Measurements from ENCODE around the gene JCAD.
"Not testable (repeated sequence)": the region's sequence is repeated elsewhere in the genome, so short reads cannot be mapped to it uniquely, and the experiment has no call there.

Gene JCAD

DNA sequence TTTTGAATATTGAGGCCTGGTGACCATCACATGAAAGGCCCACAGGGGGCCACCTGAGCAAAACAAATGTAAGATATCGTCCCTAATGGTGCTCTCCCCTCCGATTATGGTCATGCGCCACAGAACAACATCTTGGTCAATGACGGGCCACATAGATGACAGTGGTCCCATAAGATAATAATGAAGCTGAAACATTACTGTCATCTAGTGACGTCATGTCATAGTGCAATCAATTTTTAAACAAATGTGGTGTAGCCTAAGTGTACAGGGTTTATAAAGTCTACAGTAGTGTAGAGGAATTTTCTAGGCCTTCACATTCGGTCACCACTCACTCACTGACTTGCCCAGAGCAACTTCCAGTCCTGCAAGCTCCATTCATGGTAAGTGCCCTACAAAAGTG, 36.8 kb downstream of the JCAD start:
- DNase-seq = no peak

DNA sequence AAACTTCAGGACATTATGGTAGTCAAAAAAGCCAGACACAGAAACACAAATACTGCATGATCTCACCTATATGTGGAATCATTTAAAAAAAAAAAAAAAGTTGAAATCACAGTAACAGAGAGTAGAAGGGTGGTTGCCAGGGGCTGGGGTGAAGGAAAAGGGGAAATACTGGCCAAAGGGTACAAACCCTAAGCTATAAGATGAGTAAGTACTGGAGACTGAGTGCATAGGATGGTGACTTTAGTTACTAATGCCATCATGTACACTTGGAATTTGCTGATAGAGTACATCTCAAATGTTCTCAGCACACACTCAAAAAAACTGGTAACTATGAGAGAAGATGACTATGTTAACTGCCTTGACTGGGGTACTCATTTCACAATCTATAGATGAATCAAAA, 39.9 kb downstream of the JCAD start:
- DNase-seq = no peak

DNA sequence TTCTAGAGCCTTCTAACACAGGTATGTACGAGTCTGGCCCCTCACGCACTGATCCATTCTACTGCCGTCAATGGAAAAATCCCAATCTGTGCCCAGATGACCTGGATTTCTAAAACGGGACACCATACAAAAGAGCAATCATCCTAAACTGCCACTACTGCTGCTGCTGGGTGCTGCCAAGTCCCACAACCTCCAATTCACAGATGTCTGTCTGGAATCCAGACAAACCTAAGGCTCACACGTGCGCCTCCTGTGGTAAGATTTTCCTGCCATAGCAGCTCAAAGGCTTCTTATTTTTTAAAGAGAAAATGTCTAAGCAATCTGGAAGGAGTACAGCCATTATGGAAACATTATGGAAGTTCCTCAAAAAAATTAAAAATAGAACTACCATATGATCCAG, 40.9 kb downstream of the JCAD start:
- DNase-seq = no peak

DNA sequence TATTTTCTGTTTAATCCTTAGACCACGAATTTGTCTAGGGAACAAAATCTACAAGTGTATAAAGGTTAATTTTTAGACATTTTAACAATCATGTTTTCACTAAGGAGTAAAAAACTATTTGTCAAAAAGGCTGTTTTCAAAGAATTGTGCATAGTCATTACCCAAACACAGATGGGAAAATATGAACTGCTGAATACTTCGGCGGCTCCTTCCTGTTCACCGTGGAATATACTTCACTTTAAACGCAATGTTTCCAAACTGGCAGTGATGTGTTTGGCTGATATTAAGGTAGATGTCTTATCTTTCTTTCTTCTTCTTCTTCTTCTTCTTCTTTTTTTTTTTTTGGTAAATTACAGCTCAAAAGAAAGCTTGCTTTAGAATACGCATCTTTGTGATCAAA, 41.4 kb downstream of the JCAD start:
- no peak for DNase-seq

DNA sequence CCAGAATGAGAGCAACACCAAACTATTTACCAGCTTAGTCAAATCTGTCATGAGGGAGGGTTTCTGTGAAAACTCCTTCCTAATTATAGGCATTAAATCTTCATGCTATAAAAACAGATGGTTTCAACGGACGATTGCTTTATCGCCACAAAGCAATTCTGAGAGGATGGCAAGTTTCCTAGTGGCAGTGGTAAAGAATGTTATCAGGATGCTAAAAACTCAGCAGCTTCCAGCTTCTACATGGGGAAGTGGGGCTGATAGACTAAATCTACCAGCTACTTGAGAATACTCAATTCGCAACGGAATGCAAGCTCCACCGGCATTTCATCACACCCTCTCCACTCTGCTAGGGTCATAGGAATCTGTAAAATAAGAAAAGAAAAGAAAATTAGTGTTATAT, 41.8 kb downstream of the JCAD start:
- DNase-seq = no peak

DNA sequence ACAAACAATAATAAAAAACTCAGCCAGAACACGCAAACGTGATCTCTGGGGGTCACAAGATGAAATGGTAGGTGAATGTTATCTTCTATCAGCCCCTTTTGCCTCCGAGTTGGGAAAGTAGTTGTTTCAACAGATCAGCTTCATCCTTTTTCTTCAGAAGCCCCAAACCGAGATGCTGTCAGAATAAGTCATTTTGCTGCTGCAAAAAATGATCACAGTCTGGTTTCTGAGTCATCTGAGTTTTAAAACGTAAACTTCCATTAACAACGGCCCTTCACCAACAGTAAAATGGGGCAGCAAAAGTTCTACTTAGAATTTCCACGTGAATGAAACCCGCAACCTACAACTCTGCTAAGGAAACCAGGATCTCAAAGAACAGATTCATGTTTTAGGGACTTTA, 44.9 kb downstream of the JCAD start:
- no peak for DNase-seq

DNA sequence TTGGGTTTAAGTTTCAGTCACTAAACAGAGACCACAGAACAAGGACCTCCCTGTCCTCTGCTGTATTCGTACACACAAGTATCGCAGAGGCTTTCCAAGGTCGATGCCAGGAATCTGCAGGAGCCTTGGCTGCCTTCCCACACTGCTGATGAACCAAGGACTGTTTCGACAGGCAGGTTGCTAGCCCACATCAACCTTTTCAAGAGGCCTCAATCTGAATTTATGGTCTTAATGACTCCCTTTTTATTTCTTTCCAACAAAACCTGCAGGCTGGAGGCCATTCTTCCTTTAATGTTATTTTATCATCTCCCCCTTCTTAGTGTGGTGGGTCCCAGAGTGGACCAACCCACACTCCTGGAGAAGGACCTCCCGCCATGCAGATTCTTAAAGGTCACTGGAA, 45.6 kb downstream of the JCAD start:
- DNase-seq = no peak

DNA sequence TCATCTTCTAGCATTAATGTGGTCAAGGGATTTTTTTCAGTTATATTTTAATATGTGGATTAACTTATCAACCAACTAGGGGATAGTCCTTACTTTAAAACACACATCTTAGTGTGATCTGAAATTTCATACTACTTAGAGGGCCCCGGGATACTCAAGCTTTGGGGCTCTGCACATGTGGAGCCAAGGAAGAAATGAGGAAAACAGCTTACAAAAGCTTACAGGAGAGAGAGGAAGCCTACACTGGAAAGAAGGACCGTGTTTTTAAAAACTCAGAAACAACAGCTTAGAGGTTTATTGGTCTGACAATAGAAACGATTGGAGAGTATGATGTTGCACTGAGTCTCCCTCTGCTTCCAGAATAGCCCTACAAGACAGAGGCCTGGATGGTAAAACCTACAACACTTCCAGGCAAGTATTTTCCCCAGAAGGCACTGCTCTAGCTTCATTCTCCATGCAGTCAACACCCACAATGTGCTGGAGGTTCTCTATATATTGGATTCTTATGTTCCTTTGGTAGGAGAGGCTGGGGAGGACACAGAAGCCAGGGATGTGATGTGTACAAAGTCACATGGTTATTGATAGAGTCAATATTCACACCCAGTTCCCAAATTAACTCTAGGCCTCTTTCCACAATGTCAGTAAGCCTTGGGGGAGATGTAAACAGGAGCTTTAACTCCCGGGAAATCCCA, 47.3 kb downstream of the JCAD start:
- no peak for DNase-seq

DNA sequence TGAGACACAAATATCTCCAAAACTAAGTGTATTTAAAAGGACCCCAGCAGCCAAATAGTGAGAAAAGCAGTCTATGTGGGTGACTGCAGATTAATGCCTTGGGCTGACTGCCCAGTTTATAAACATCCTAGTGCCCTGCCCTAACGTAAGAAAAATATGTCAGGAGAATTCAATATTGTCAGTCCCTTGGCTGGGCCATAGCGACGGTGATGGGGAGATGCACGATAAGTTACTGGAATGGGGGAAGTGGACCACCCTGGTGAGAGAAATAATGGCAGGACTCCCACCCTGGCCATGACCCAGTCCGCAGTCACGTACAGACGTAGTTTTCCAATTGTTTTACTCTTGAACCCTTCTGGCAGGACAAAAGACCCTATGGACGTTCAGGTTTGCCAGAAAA, 48.0 kb downstream of the JCAD start:
- no peak for DNase-seq

DNA sequence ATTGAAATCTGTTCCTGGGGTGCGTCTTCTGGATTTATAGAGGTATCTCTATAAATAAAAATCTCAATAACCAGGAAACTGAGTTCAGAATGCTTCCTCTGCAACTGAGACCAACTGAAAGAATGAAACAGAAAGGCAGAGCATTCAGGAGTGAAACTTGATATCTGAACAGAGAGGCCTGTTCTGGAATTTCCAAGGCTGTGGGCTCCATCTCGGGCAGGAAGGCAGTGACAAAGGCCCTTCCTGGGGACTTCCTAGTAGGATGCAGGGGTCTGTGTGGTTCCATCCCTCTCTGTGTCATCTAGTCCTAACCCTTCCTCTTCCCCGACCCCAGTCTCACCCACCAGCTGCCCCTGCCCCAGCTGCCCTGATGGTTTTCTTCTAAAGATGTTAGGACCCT, 52.0 kb downstream of the JCAD start:
- no peak for DNase-seq

DNA sequence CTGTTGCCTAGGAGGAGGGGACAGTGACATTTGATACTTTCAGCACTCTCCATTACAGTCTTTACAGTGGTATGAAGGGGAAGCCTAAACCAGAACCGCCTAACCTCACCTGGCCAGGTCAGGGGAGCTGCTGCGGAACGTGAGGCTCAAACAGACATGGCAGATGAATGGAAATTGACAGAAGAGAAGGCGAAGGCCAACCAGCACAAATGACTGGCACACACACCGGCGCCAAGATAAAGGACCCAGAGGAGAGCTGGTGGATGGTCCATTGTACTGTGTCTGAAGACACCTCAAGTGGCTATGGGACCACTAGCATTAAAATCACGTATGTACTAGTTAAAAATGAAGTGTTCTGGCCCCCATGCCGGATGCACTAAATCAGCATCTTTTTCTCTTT, 53.0 kb downstream of the JCAD start:
- DNase-seq = no peak

DNA sequence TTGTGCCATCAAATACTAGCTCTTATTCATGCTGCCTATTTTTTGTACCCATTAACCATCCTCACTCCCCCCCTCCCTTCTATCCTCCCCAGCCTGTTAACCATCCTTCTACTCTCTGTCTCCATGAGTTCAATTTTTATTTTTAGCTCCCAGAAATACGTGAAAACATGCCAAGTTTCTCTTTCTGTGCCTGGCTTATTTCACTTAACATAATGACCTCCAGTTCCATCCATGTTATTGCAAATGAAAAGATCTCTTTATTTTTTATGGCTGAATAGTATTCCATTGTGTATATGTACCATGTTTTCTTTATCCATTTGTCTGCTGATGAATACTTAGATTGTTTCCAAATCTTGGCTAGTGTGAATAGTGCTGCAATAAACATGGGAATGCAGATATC, 54.3 kb downstream of the JCAD start:
- DNase-seq = not testable (repeated sequence)

DNA sequence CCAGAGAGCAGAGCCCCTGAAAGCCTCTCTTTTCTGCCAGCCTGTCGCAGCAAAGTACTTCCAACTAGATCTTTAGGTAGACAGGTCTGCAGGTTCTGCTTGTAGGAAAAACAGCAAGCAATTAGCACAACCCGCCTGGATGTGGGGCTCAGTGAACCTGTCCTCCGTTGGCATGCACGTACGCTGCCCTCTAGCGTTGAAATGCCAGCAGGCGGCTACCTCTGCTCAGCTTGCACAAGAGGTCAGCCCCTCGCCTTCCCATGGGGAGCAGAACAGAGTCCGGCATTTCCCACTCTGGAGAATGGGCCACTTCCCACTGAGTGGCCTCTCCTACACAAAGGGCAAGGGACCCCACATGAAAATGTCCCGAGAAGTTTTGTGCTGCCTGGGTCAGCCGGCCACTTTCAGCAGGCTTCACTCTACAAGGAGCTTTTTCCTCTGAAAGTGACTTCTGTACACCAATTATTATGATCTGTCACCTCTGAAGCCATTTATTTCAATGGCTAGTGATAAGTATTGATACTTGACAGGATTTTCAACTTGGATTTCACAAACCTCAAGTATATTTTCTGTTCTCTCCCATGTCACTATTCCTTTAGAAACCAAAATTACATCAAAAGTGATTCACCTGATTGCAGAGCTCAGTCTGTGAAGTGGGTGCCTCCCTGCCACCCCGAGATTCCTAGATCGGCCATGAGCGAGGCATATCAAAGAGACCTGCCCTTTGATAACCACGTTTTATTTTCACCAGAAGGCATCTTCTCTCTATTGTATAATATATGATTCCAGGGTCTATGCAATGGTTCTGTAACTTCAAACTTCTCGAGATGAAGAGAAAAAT, 56.7 kb downstream of the JCAD start:
- DNase-seq = no peak

DNA sequence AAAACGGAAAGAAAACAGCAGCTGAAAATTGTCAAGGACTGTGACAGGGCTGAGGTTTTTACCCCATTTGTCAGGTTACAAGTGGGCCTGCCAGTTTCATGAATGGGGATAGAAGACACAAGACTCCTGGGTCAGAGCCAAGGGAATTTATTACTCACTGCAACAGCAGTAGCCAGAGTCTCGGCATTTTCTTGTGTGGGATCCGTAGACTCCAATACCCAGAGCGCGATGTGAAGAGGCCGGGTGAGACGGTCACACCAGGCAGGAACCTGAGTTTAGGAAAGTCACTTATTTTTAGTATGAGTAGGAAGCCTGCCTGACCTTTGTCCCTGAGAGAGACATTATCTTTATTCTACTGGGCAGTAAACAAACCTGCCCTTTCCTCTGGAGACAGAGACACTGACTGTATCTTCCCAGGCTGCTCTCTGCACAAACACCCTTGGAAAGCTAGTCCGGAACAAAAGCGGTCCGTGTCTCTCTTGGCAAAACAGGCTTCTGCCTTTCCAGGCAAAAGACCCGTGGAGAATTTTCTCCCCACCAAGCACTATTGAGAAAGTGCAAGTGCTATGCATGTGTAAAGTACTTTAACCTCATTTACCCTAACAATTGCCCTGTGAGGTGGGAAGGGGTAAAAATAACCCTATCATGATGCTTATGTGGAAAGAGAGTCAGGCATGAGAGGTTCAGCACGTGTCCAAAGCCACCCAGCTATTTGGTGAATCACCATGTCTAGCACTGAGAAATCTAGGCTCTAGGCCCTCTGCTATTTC, 58.4 kb downstream of the JCAD start:
- no peak for DNase-seq

DNA sequence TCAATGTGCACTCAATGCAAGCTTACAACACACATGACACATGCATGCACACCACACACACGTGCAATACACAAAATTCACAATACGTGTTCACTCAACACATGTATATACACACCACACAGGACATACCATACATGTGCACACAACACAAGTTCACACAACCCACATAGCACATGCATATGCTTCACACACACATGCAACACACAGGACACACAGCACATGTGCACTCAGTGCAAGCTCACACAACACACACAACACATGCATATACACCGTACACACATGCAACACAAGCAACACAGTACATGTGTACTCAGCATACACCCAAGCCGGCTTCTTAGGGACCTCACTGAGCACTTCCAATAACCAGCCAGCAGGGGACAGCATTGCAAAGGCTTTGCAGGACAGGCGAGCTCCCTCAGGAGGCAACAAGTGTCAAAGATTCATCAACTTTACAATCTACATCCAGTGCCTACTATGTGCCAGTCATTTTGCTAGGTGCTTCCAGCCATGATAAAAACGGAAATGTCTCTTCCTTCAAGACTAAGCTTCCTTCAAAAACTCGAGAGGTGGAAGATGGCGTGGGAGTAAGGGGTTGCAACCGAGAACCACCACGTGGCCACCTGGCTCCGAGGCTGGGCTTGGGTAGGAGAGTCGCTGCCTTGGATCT, 61.1 kb downstream of the JCAD start:
- no peak for DNase-seq

DNA sequence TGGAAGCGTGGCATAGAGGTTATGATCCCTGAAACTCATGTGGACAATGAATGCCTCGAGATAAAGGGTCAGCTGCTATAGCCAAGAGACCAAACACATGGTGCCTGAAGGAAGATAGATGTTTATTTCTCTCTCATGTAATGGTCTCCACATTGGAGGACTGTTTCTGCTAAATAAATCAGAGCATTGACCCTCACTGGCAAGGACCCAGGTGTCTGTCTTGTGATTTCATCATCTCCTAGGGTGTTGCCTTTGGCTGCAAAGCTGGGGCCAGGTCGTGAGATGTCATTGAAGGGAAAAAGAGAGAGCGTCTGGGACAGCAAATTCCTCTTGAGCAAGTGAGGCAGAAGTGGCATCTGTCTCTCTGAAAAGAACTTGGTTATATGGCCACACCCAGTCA, 64.6 kb downstream of the JCAD start:
- no peak for DNase-seq

DNA sequence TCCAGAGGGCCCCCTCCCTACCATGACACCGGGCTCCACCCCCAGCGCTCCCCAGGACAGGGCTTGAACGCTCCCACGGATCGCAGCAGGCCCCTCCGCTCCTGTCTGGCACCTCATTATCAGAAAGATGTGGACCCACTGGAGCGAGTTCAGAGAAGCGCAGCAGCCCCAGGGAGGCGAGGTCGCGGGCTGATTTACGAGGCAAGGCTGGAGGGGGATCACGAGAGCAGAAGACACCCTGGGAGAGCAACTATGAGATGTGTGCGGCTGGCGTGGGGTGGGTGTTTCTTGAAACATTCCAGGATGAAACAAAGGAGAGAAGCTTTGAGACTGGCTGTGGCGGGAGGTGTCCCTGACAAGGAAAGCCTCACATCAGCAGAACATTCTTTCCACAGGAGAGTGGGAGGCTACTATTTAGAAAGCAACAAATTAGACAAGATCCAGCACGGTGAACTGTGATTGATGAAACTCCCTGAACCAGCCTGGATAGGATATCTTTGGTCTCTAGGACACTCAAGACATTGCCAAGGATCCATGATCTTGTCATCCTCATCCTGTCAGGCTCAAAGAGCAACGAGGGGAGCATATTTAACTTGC, 66.0 kb downstream of the JCAD start:
- no peak for DNase-seq

DNA sequence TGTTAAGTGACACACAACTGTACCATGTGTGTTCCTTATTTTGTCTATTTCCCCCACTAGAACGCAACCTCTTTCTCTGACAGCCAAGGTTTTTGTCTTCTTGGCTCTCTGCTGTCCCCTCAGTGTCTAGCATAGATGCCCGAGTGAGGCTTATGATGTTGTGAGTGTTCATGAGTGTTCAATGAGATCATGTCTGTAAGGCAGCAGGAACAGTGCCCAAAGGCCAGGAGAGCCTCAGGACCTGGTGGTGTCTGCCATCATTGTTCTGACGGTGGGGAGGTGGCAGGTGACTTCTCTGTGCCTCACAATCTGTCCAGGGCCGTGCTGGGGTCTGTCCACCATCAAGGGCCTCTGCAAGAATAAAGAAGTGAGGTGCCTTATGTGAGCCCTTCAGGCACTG, 66.5 kb downstream of the JCAD start:
- no peak for DNase-seq

DNA sequence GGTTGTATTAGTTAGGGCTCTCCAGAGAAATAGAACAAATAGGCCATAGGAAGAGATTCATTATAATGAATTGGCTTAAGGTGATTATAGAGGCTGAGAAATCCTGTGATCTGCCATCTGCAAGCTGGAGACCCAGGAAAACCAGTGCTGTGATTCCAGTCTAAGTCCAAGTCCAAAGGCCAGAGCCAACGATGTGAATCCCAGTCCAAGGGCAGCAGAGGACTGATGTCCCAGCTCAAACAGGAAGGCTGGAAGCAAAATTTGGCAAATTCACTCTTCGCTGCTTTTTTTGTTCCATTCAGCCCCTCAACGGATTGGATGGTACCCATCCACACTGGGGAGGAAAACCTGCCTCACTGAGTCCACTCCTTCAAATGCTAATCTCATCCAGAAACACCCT, 68.0 kb downstream of the JCAD start:
- DNase-seq = no peak

DNA sequence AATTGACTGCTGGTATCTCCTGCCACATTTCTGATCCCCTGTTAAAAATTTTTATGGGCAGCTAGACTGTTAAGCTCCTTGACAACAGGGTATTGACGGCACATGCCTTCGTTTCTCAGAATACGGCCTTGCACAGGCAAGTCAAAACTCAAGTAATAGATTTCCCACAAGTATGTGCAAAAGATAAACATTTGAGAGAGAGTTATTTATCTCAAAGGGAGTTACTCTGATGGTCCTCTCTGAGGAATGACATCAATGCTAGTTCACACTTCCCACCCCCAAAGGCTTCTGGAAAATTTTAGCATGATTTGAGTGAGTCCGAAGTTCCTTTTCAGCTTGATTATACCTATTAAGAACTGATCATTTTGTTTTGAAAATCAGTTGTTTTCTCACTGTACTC, 71.9 kb downstream of the JCAD start:
- DNase-seq = no peak

DNA sequence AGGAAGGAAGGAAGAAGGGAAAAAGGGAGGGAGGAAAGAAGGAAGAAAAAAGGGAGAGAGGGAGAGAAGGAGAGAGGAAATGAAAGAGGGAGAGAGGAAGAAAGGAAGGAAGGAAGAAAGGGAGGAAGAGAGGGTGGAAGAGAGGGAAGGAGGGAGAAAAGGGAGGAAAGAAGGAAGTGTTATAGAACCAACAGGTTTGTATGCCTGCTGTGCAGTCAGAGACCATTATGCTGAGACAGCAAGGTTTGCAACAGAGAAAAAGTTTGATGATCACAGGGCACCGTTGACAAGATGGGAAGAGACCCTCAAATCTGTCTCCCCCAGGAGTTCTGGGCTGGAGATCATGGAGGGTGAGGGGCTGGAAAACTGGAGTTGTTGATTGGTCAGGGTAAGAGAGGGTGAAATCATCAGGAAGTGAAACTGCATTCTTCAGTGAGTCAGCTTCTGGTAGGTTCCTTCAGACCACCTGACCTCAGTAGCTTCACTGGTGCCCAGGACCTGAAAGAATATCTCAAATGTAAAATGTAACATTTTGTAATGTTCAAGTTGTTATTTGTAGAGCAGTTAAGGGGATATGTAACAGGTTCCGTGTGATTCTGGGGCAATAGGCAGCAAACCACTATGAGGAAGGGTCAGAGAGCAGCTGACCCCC, 76.3 kb downstream of the JCAD start:
- DNase-seq = no peak

DNA sequence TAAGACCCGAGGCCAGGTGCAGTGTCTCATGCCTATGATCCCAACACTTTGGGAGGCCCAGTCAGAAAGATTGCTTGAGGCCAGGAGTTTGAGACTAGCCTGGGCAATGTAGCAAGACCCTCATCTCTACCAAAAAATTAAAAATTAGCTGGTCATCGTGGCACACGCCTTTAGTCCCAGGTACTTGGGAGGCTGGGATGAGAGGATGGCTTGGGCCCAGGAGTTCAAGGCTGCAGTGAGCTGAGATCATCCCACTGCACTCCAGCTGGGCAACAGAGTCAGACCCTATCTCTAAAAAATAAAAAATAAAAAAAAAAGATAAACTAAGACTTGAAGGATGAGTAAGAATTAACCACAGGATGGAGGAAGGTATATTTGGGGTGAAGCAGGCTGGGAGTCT, 77.9 kb downstream of the JCAD start:
- DNase-seq = no peak
